Measurements from ENCODE around the gene DLGAP4. TPM values are rescaled to one million over a fixed set of nuclear protein-coding genes. Genes with fewer than 3 reads are reported as not detected.
"Not testable (repeated sequence)": the region's sequence is repeated elsewhere in the genome, so short reads cannot be mapped to it uniquely, and the experiment has no call there.

Gene DLGAP4
- total RNA-seq, 1 experiment from 2014 or later, result 40.3 TPM

DNA sequence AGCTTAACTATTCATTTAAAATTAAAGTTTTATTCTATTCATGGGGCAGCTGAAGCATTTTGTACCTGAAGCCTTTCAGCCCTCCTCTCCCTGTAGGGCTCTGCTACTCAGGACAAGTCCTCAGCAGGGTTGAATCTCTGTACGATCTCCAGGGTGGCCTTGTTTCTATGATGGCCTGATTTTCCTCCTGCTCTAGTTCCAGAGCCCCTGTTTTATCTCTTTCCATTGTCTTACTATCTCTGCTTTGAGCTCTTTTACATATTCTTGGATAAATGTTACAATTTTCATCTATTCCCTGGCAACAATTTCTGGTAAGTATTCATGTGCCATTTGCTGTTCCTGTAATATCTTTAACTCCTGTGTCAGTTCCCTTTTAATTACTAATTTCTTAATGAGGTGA lies 215.4 kb downstream of the DLGAP4 start:
- H3K9me2 ChIP-seq (ENCODE audit: insufficient read depth), result no peaks in the 10 kb centered on the region
- H3K9ac ChIP-seq (ENCODE audit: low read length), result no peak overlapping the region
- no peak overlapping the region for H2AFZ ChIP-seq (ENCODE audit: low read depth, low read length, poor library complexity, severe bottlenecking)
- no peak overlapping the region for H3K27ac ChIP-seq (ENCODE audit: low read depth, low read length)
- BruUV-seq (replicated peaks), result no TSS peak
- no peak overlapping the region for H3K4me2 ChIP-seq (ENCODE audit: low read length)
- ChIA-PET CTCF (interaction anchor here (1.1 kb wide), 1 partner anchor 207 kb away, joined by 3 read pairs; no protein-coding TSS in a partner anchor), RAD21 (ENCODE audit: low non-redundant PET in 1 of 2, low total read pairs in 2 of 2, uncharacterized antibody in 2 of 2, unreplicated experiment in 2 of 2) (no interaction called here), POLR2A (no interaction called here)
- ATAC-seq, result no peak
- no peaks in the 10 kb centered on the region for H3K79me2 ChIP-seq (ENCODE audit: insufficient read depth, low read length)
- H3K27me3 ChIP-seq (ENCODE audit: insufficient read depth, low read length), result no peaks in the 10 kb centered on the region
- no peaks in the 10 kb centered on the region for H4K20me1 ChIP-seq (ENCODE audit: insufficient read depth)
- no peak overlapping the region for H3K4me3 ChIP-seq (replicated peaks in 1 of 2; ENCODE audit: low read depth in 1 of 2, low read length in 2 of 2)
- intact Hi-C loops (cut with micrococcal nuclease), result no loop called here
- no peak for TF ChIP-seq POLR2AphosphoS5 (IDR thresholded peaks at IDR 0.05; ENCODE audit: low read depth, low read length)
- TF ChIP-seq SP1 (IDR thresholded peaks at IDR 0.05; ENCODE audit: low read depth), result no peak
- TF ChIP-seq EZH2 (IDR thresholded peaks at IDR 0.05), result no peak
- no peak for TF ChIP-seq EZH2phosphoT487 (IDR thresholded peaks at IDR 0.05; ENCODE audit: borderline replicate concordance)
- no peak for TF ChIP-seq EGR1 (IDR thresholded peaks at IDR 0.05; ENCODE audit: low read depth)
- no peak for TF ChIP-seq CBX3 (IDR thresholded peaks at IDR 0.05; ENCODE audit: low read depth)
- TF ChIP-seq SRF (IDR thresholded peaks at IDR 0.05; ENCODE audit: low read depth), result no peak
- no peak for TF ChIP-seq YY1 (IDR thresholded peaks at IDR 0.05; ENCODE audit: extremely low read depth, insufficient replicate concordance, low read depth, low read length)
- no peak for TF ChIP-seq CEBPB (IDR thresholded peaks at IDR 0.05; ENCODE audit: low read depth)
- no peak for TF ChIP-seq TCF7L2 (IDR thresholded peaks at IDR 0.05; ENCODE audit: borderline replicate concordance, extremely low read depth, insufficient read depth, insufficient read length)
- no peak for TF ChIP-seq ZNF274 (IDR thresholded peaks at IDR 0.05; ENCODE audit: low read depth, low read length)
- no peak for TF ChIP-seq ELF1 (IDR thresholded peaks at IDR 0.05; ENCODE audit: borderline replicate concordance, low read depth)
- TF ChIP-seq JUND (IDR thresholded peaks at IDR 0.05), result no peak
- TF ChIP-seq, protein P1, sequence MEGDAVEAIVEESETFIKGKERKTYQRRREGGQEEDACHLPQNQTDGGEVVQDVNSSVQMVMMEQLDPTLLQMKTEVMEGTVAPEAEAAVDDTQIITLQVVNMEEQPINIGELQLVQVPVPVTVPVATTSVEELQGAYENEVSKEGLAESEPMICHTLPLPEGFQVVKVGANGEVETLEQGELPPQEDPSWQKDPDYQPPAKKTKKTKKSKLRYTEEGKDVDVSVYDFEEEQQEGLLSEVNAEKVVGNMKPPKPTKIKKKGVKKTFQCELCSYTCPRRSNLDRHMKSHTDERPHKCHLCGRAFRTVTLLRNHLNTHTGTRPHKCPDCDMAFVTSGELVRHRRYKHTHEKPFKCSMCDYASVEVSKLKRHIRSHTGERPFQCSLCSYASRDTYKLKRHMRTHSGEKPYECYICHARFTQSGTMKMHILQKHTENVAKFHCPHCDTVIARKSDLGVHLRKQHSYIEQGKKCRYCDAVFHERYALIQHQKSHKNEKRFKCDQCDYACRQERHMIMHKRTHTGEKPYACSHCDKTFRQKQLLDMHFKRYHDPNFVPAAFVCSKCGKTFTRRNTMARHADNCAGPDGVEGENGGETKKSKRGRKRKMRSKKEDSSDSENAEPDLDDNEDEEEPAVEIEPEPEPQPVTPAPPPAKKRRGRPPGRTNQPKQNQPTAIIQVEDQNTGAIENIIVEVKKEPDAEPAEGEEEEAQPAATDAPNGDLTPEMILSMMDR (IDR thresholded peaks at IDR 0.05 in 2 of 3, conservative IDR thresholded peaks at IDR 0.05 in 1 of 3; ENCODE audit: borderline replicate concordance in 1 of 3, insufficient read depth in 1 of 3, low read depth in 2 of 3, low read length in 2 of 3), result no peak
- no peak for TF ChIP-seq ZFX (IDR thresholded peaks at IDR 0.05)
- H3K9me3 ChIP-seq (ENCODE audit: control insufficient read depth in 1 of 2, insufficient read depth in 1 of 2, low read depth in 1 of 2, low read length in 2 of 2), result no peaks in the 10 kb centered on the region
- no peak for DNase-seq (ENCODE audit: low read depth, low spot score)
- no peaks in the 10 kb centered on the region for H3K4me1 ChIP-seq (ENCODE audit: control insufficient read depth in 1 of 2, insufficient read depth in 2 of 2, low read length in 2 of 2)
- H3K36me3 ChIP-seq (ENCODE audit: control insufficient read depth in 1 of 2, insufficient read depth in 2 of 2, low read length in 2 of 2), result peaks cover 0 to 8% of the 10 kb centered on the region in 2 experiments; a peak in 3 of 4 replicates

DNA sequence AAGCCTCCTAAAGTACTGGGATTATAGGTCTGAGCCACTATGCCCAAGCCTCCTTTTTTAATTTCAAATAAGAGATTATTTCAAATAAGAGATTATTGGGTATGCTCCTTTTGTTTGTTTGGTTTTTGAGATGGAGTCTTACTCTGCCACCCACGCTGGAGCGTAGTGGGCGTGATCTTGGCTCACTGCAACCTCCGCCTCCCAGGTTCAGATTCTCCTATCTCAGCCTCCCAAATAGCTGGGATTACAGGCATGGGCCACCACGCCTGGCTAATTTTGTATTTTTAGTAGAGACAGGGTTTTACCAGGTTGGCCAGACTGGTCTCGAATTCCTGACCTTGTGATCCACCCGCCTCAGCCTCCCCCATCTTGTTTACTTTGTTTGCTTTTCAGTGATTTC lies 216.3 kb downstream of the DLGAP4 start:
- H3K27me3 ChIP-seq (ENCODE audit: insufficient read depth, low read length); H3K79me2 ChIP-seq (ENCODE audit: insufficient read depth, low read length); DNase-seq (ENCODE audit: low read depth, low spot score); ATAC-seq; H3K9ac ChIP-seq (ENCODE audit: low read length); H3K9me2 ChIP-seq (ENCODE audit: insufficient read depth); CTCF ChIA-PET; H4K20me1 ChIP-seq (ENCODE audit: insufficient read depth); H3K4me3 ChIP-seq (replicated peaks in 1 of 2; ENCODE audit: low read depth in 1 of 2, low read length in 2 of 2); BruUV-seq (replicated peaks); H3K9me3 ChIP-seq (ENCODE audit: control insufficient read depth in 1 of 2, insufficient read depth in 1 of 2, low read depth in 1 of 2, low read length in 2 of 2); POLR2A ChIA-PET; H3K4me2 ChIP-seq (ENCODE audit: low read length); H3K4me1 ChIP-seq (ENCODE audit: control insufficient read depth in 1 of 2, insufficient read depth in 2 of 2, low read length in 2 of 2); intact Hi-C loops (cut with micrococcal nuclease); H3K27ac ChIP-seq (ENCODE audit: low read depth, low read length); H2AFZ ChIP-seq (ENCODE audit: low read depth, low read length, poor library complexity, severe bottlenecking); RAD21 ChIA-PET (ENCODE audit: low non-redundant PET in 1 of 2, low total read pairs in 2 of 2, uncharacterized antibody in 2 of 2, unreplicated experiment in 2 of 2): not testable (repeated sequence)
- H3K36me3 ChIP-seq (ENCODE audit: control insufficient read depth in 1 of 2, insufficient read depth in 2 of 2, low read length in 2 of 2), result peaks cover 0 to 14% of the 10 kb centered on the region in 2 experiments; a peak in 3 of 4 replicates
